GM21381 (cell line): Measurements from ENCODE around the gene CETN2.
A peak's percentile ranks its signal among the peaks of the same experiment; 100 is the strongest.
"Not testable (repeated sequence)": the region's sequence is repeated elsewhere in the genome, so short reads cannot be mapped to it uniquely, and the experiment has no call there.

ENCODE experiments used
- ATAC-seq: cut with Tn5 transposase; IDR thresholded peaks from one replicate; pipeline ENCODE4 v1.9.1; 2021; ENCODE audit warnings: mild to moderate bottlenecking, moderate library complexity; ENCODE audit not compliant: unreplicated experiment

Gene CETN2

DNA sequence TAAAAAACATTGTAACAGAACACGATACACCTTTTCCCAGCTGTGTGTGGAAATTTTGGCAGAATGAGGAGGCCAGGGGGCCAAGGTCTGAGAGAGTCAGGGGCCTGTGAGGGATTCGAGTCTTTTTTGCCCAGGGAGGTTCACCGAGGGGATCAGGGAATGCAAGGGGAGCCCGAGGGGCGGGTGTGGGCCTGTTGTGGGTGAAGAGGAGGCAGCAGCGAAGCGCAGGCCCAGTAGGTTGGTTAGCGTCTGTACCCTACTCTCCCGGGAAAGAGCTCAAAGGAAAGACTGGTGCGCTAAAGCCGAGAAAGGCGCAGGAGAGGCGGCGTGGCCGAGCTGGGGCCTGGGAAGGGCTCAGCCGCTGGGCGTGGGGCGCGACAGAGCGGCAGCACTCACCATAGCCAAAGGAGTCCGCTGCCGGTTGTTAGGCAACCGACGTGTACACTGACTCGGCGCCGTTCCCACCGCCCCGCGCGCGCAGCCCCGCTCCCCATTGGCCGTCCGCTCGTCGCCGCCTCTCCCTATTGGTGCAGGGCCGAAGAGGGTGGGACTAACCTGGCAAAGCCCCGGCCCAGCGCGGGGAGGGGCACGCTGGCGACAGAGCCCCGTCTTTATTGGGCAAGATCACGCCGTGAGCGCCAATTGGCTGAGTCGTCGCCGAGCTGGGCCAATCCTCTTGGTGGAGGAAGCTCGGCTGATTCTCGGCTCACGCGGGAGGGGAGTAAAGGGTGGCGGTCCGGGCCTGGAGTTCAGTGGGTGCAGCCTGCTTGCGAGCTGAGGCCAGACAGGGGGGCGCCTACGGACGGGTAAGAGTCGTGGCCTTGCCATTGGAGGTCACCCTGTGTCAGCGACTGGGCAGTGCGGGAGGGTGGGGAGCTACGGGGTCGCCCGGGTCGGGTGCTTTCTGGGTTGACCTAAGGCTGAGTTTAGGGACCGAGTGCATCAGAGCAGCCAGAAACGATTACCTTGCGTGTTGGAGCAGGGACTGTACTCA is at the start of gene CETN2, which contains the start of gene NSDHL:
Gene CETN2 (minus strand): TSS at position 446 of the 994 bp plus-strand sequence. CDS start 47 bp downstream, at position 399.
Gene NSDHL (plus strand): TSS at position 752 of the 994 bp plus-strand sequence. CDS start 15,262 bp downstream, outside the sequence.
- ATAC-seq = peak; percentile 99

DNA sequence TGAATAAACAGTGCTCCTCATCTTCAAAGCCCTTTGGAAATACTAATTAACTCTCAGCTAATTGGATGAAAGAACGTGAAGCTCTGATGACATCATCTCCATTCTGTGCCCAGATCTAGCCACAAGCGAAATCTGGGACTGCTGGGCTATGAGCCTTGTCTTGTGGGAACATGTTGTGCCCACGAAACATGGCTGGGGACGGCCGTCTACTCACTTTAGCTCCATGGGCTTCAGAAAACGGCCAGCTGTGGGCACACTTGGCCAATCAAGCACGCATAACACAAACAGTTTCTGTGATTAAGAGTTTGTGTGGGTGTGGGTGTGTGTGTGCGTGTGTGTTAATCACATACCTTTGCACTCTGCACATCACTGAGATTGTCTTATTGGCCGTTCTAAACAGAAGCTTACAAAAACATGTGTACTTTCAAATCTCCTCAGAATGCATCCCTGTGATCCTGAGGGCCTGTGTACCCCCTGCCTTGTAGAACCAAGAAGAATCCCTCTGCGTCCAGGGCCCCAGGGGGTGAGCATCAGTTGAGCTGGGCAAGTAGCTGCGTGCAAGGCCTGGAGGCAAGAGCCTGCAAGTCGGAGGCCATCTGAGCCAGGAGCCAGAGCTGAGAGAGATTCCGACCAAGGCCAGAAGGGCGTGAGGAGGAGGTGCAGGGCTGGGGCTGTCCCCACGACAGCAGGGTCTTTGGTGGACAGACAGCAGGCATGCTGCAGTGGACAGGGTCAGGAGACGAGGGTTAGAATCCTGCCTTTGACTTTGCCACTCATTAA is 48.6 kb upstream of the CETN2 start:
- ATAC-seq = no peak

DNA sequence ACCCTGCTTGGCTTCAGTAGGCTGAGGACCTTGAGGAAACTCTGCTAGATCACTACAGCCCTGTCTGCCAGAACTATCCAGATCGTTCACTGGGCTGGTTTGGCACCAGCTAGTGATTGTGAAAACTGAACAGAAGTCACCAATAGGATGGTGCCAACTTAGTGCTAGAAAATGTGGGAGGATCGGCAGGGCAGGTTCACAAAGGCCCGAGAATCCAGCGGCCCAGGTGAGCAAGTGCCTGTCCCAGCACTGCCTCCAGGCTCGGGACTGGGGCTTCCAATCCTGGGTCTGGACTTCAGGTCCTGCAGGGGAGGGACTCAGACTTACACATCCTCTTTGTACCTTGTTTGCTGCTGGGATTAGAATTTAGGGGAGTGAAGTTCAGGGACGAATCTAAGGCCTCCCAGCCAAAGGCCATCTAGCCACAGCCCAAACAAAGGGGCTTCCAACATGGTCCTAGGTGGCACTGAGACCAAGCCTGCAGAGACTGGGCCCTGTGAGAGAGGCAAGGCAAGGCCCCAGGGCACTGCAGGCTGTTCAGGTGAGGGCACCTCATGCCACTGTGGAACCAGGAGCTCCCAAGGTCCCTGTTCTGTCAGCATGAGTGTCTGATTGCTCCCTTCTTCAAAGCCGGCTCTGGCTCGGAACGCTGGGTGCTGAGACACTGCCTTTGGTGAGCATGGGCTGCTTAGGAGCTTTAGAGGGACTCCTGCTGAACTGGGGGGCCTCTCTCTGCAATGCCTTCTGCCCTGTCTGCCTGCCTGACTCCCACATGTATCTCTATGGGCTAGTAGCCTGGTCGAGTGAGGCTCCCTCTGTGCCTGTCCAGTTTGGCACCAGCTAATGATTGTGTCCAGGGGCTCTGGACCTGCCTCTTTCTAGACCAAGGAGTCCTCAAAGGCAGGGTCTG is 46.6 kb upstream of the CETN2 start:
- no peak for ATAC-seq

GRCh38 chrX:152873361-152873760 is 42.8 kb upstream of the CETN2 start:
- ATAC-seq = no peak

GRCh38 chrX:152872522-152872921 is 42.0 kb upstream of the CETN2 start:
- ATAC-seq = no peak

GRCh38 chrX:152871260-152871659 is 40.7 kb upstream of the CETN2 start:
- ATAC-seq = no peak

DNA sequence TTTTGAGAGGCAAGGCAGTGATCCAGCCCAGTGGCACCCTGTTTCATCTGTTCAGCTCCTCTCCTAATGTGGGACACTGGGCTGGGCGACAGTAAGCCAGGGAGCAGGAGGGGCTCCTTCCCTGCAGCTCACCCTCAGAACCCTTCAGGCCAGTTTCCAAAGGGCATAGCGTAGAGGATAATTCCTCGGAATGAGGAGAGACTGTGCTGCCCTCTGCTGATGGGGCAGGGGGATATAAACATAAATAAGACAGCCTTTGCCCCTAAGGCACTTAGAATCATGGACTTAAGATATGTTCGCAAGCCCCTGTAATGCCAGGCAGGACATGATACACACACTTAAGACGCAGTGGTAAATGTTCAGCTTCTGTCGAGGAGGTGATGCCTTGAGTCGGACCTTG is 39.4 kb upstream of the CETN2 start:
- no peak for ATAC-seq

DNA sequence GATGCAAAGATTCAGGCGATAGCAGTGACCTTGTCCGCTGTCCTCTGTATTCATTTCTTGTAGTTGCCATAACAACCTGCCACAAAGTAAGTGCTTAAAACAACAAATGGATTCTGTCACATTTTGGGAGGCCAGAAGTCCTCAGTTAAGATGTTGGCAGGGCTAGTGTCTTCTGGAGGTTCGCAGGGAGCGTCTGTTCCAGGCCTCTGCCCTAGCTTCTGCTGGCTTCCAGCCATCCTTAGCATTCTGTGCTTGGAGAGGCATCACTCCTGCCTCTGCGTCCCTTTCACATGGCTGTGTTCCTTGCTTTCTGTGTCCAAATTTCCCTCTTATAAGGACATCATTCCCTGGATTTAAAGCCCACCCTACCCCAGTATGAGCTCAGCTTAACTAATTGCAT is 35.8 kb upstream of the CETN2 start:
- no peak for ATAC-seq

DNA sequence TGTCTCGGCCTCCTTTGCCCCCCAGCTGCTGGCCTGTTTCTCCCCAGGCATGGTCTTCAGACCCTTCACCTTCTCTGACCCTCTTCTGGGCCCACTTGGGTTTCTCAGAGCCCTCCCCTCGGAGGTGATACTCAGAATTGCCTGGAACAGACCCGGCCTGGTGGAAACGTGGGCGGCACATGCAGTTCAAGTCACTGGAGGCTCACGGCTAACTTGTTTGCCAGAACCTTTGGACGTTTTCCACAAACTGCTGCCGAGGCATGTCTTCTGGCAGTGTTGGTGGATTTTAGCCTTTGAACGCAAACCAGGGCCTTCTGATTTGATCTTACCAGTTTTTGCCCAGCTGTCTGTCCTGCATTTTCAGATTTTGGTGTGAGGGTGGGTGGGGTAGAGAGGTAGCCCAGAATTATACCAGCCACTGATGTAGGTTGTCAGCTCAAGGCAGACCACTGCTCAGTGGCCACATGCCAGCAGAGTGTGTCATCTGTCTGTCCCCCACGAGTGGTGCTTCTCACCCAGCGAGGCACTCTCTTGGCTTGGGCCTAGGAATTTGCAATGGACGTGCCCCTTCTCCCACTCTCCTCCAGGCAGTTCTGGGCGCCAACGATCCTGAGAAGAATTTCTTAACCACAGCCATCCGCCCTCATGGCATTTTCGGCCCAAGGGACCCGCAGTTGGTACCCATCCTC is 34.8 kb upstream of the CETN2 start:
- ATAC-seq = no peak

DNA sequence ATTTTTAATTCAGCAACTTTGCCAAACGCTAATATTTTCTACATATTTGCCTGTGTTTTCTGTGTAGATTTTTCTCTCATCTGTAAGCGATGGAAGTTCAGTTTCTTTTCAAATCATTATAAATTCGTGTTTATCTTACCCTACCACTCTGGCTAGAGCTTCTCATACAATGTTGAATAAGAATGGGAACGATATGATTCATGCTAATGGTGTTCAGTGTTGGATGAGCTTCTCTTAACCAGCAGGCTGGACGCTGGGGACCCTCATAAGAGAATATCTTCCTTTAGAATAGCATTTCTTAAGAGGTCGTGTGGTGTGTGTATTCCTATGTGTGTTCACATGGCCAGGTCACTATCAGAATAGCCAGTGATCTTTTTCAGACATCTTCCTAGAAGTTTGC is 31.3 kb upstream of the CETN2 start:
- ATAC-seq = no peak

DNA sequence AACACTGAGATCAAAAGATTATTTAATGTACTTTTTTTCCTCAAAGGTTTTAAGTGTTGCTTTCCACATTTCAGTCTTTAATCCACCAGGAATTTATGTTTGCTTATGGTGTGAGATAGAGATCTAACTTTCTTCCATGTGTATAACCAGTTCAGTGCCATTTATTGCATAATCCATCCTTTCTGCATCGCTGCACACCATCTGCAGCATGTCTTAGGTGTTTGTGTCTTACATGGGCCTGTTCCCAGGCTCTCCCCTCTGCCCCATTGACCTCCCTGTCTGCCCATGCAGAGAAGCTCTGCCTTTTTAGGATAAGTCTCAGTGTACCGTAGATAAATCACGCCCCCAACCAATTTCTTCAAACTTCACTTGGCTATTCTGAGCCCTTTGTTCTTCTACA is 30.6 kb upstream of the CETN2 start:
- ATAC-seq = no peak

GRCh38 chrX:152853986-152854385 is 23.4 kb upstream of the CETN2 start:
- no peak for ATAC-seq

DNA sequence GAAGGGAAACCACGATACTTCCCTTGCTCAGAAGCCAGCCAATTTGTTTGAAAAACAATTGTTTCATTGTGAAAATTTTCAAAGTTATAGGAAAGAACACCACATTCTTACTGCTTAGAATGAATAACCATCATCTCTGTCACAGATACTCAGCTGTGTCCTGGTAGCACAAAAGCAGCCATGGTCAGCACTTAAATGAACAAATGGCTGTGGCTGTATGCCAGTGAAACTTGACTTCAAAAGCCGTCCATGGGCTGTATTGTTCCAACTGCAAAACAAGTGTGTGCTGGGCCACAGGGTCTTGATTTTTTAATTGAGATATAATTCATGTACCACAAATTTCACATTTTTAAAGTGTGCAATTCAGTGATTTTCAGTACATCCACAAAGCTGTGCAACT is 19.9 kb upstream of the CETN2 start:
- ATAC-seq = no peak

GRCh38 chrX:152847281-152847680 is 16.7 kb upstream of the CETN2 start:
- ATAC-seq = no peak

DNA sequence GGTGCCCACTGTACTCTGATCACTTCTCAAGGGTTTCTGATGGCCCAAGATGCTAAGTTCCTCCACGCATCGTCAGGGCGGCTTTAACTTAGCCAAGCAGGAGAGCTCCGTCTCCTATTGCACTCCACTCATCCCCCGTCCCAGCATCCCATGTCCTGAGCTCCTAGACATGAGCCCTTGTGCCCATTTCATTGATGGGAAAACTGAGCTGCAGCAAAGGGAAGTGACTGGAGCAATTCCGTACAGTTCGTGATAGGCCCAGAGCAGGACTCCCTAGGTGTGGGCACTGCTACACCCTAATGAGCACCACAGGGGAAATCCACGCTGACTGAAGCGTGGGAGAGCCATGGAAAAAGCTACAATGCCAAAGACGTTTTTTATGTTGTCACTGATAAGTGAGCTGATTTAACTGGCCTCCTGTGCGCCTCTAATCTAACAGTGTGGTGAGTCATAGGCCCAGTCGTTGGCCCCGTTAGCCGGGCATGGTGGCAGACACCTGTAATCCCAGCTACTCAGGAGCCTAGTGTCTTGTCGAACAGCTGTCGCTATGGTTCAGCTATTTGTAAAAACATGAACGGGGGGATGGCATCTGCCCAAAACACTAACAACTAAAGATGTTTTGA is 15.2 kb upstream of the CETN2 start:
- ATAC-seq = no peak

DNA sequence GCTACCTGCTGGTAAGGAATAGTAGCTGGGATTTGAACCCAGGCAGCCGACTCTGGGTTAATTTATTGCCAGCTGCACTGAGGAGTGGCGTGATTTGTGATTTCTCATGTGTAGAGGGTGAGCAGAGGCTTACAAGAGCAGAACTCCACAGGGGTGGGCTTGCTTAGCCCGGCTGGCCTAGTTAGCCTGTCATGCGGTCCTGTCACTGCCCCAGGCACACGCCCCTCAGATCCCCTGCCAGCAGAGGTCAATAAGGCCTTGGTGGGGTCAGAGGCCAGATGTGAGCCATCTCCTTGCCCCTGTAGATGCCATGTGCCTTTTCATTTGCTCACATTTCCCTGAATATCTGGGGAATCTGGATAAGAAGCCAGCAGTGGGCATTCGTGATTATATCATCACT is 13.7 kb upstream of the CETN2 start:
- ATAC-seq = no peak

GRCh38 chrX:152843852-152844251 is 13.3 kb upstream of the CETN2 start:
- ATAC-seq = no peak

- no peak for ATAC-seq
These were observed 12.3 kb upstream of the CETN2 start for GRCh38 chrX:152842772-152843338.

- not testable (repeated sequence) for ATAC-seq
These were observed 4.9 kb upstream of the CETN2 start for GRCh38 chrX:152835470-152835869.
